HEK293 (cell line): ENCODE measurements around the gene COMMD3.

ENCODE experiments used
- CTCF ChIA-PET: fragments of 350-600 bp; formaldehyde crosslinking; extraction: SDS; loops from one replicate; lab custom pipeline; 2021; ENCODE audit warnings: antibody characterized with exemption; lab: Yijun Ruan, JAX
- POLR2A ChIA-PET: fragments of 300-600 bp; formaldehyde crosslinking; extraction: SDS; loops from one replicate; lab custom pipeline; 2020; ENCODE audit warnings: antibody characterized with exemption, inconsistent platforms; lab: Yijun Ruan, JAX
- H3K27ac ChIP-seq: fragments of 200-500 bp; sonication (Bioruptor generic); 2 replicates; pipeline ENCODE4 v1.5.1; 2014; ENCODE audit warnings: low read depth, low read length, control low read depth, inconsistent platforms; ENCODE audit errors: extremely low read depth
- H3K36me3 ChIP-seq, 2 experiments: fragments of 200-500 bp in 1 of 2; sonication (Bioruptor generic) in 1 of 2; 1 replicate in 1 of 2; 2 replicates in 1 of 2; pipeline ENCODE4 v1.5.1; 2014 to 2017; ENCODE audit warnings: inconsistent platforms in 2 of 2, low read length in 2 of 2; ENCODE audit not compliant: control insufficient read depth in 2 of 2, insufficient read depth in 1 of 2
- H3K4me1 ChIP-seq: fragments of 200-500 bp; sonication (Bioruptor generic); 2 replicates; pipeline ENCODE4 v1.5.1; 2014; ENCODE audit warnings: mild to moderate bottlenecking, low read length, inconsistent platforms; ENCODE audit not compliant: control insufficient read depth, insufficient read depth
- H3K4me3 ChIP-seq: 2 replicates; pipeline ENCODE4 v1.5.1; 2011; ENCODE audit warnings: low read depth, mild to moderate bottlenecking, control low read depth, low read length, moderate library complexity
- H3K9me3 ChIP-seq: fragments of 200-500 bp; sonication (Bioruptor generic); 2 replicates; pipeline ENCODE4 v1.5.1; 2014; ENCODE audit warnings: low read depth, low read length, inconsistent platforms; ENCODE audit not compliant: control insufficient read depth, insufficient read depth
- ATF2 ChIP-seq: fragments of 450-650 bp; formaldehyde crosslinking; IDR thresholded peaks from 2 replicates; pipeline ENCODE4 v1.5.1; 2016; ENCODE audit warnings: missing biosample characterization, missing genetic modification characterization, low read depth
- HIC1 ChIP-seq: fragments of 450-650 bp; formaldehyde crosslinking; IDR thresholded peaks from 2 replicates; pipeline ENCODE4 v1.5.1; 2016; ENCODE audit warnings: missing biosample characterization, missing genetic modification characterization
- HOXC10 ChIP-seq: sonication (generic); formaldehyde crosslinking; IDR thresholded peaks from 2 replicates; pipeline ENCODE4 v1.8.1; 2023; ENCODE audit warnings: mild to moderate bottlenecking, missing genetic modification reagents
- KLF1 ChIP-seq: fragments of 450-650 bp; formaldehyde crosslinking; IDR thresholded peaks from 2 replicates; pipeline ENCODE4 v1.5.1; 2016; ENCODE audit warnings: missing biosample characterization, missing genetic modification characterization
- MEIS1 ChIP-seq: sonication (generic); formaldehyde crosslinking; IDR thresholded peaks from 2 replicates; pipeline ENCODE4 v1.8.1; 2022; ENCODE audit warnings: missing genetic modification reagents, mild to moderate bottlenecking, borderline replicate concordance
- MYNN ChIP-seq: fragments of 450-650 bp; formaldehyde crosslinking; IDR thresholded peaks from 2 replicates; pipeline ENCODE4 v1.5.1; 2016; ENCODE audit warnings: missing biosample characterization, missing genetic modification characterization, borderline replicate concordance
- PBX3 ChIP-seq: sonication (generic); formaldehyde crosslinking; IDR thresholded peaks from 2 replicates; pipeline ENCODE4 v1.8.1; 2022; ENCODE audit warnings: mild to moderate bottlenecking, moderate library complexity, missing genetic modification reagents
- PRDM6 ChIP-seq: fragments of 450-650 bp; formaldehyde crosslinking; IDR thresholded peaks from 2 replicates; pipeline ENCODE4 v1.5.1; 2017; ENCODE audit warnings: missing biosample characterization, missing genetic modification characterization
- REST ChIP-seq: fragments of 450-650 bp; formaldehyde crosslinking; IDR thresholded peaks from 2 replicates; pipeline ENCODE4 v1.5.1; 2016; ENCODE audit warnings: missing biosample characterization, missing genetic modification characterization
- SETDB1 ChIP-seq: IDR thresholded peaks from one replicate; pipeline ENCODE4 v1.6.1; 2017; ENCODE audit warnings: mild to moderate bottlenecking, low read length, moderate library complexity, mixed read lengths; ENCODE audit not compliant: insufficient read length
- ZBTB48 ChIP-seq: fragments of 450-650 bp; formaldehyde crosslinking; IDR thresholded peaks from 2 replicates; pipeline ENCODE4 v1.5.1; 2016; ENCODE audit warnings: missing biosample characterization, missing genetic modification characterization
- ZBTB8A ChIP-seq: fragments of 450-650 bp; formaldehyde crosslinking; IDR thresholded peaks from 2 replicates; pipeline ENCODE4 v1.5.1; 2016; ENCODE audit warnings: missing biosample characterization, missing genetic modification characterization
- ZNF114 ChIP-seq: fragments of 450-650 bp; formaldehyde crosslinking; IDR thresholded peaks from 2 replicates; pipeline ENCODE4 v1.5.0; 2017; ENCODE audit warnings: missing biosample characterization, missing genetic modification characterization
- ZNF121 ChIP-seq: fragments of 450-650 bp; formaldehyde crosslinking; IDR thresholded peaks from 2 replicates; pipeline ENCODE4 v1.5.1; 2016; ENCODE audit warnings: missing biosample characterization, missing genetic modification characterization
- ZNF23 ChIP-seq: fragments of 450-650 bp; formaldehyde crosslinking; IDR thresholded peaks from 2 replicates; pipeline ENCODE4 v1.5.1; 2016; ENCODE audit warnings: missing biosample characterization, missing genetic modification characterization, borderline replicate concordance
- ZNF433 ChIP-seq: fragments of 450-650 bp; formaldehyde crosslinking; IDR thresholded peaks from 2 replicates; pipeline ENCODE4 v1.5.1; 2016; ENCODE audit warnings: missing biosample characterization, missing genetic modification characterization, low read depth
- ZNF529 ChIP-seq: fragments of 450-650 bp; formaldehyde crosslinking; IDR thresholded peaks from 2 replicates; pipeline ENCODE4 v1.5.1; 2017; ENCODE audit warnings: missing genetic modification characterization, missing biosample characterization; ENCODE audit not compliant: insufficient replicate concordance
- ZNF549 ChIP-seq: fragments of 450-650 bp; IDR thresholded peaks from 2 replicates; pipeline ENCODE4 v1.5.1; 2018; ENCODE audit warnings: missing biosample characterization, missing genetic modification characterization, mild to moderate bottlenecking, inconsistent platforms, moderate library complexity
- ZNF629 ChIP-seq: fragments of 450-650 bp; formaldehyde crosslinking; IDR thresholded peaks from 2 replicates; pipeline ENCODE4 v1.5.1; 2017; ENCODE audit warnings: missing biosample characterization, missing genetic modification characterization
- ZNF639 ChIP-seq: fragments of 450-650 bp; formaldehyde crosslinking; IDR thresholded peaks from 2 replicates; pipeline ENCODE4 v1.5.1; 2016; ENCODE audit warnings: missing biosample characterization, missing genetic modification characterization
- ZNF660 ChIP-seq: fragments of 450-650 bp; IDR thresholded peaks from 2 replicates; pipeline ENCODE4 v1.5.1; 2018; ENCODE audit warnings: missing biosample characterization, mild to moderate bottlenecking, missing genetic modification characterization
- ZNF664 ChIP-seq: fragments of 450-650 bp; formaldehyde crosslinking; IDR thresholded peaks from 2 replicates; pipeline ENCODE4 v1.5.1; 2016; ENCODE audit warnings: missing biosample characterization, missing genetic modification characterization
- ZNF701 ChIP-seq: fragments of 450-650 bp; formaldehyde crosslinking; IDR thresholded peaks from 2 replicates; pipeline ENCODE4 v1.5.1; 2016; ENCODE audit warnings: missing biosample characterization, missing genetic modification characterization

The COMMD3 gene

GRCh38 chr10:22335173-22335933 is 19.2 kb downstream of the COMMD3 start (continued):
- TF ChIP-seq MYNN (no peak), ZNF529 (tag by site-specific recombination) (no peak), SETDB1 (no peak)
- TF ChIP-seq, all 188 proteins: peak for 0

GRCh38 chr10:22338185-22338900 is 22.2 kb downstream of the COMMD3 start:
- Histone ChIP-seq H3K4me3 (no peak overlapping the region), H3K9me3 (no peaks in the 10 kb centered on the region), H3K4me1 (peaks cover 4% of the 10 kb centered on the region), H3K27ac (no peak overlapping the region), H3K36me3 (peaks cover 0 to 3% of the 10 kb centered on the region in 2 experiments; a peak in 1 of 3 replicates)
- CTCF ChIA-PET = interaction anchor here (1.0 to 1.6 kb wide), 2 partner anchors 345 to 347 kb away, joined by 3 to 7 read pairs; no protein-coding TSS in a partner anchor
- POLR2A ChIA-PET = interaction anchor here (1.2 kb wide), 1 partner anchor 22 kb away, joined by 4 read pairs; the partner anchor contains the start of gene COMMD3
- TF ChIP-seq ZNF121 (tag by site-specific recombination) (no peak), ZNF664 (tag by site-specific recombination) (no peak), ZNF660 (tag by site-specific recombination) (no peak), ZNF23 (tag by site-specific recombination) (no peak), KLF1 (tag by site-specific recombination) (no peak), PRDM6 (peak; percentile 62), ZBTB8A (tag by site-specific recombination) (0 out of 2 replicates have a peak, but pooled peaks have one; percentile 16), ZNF639 (tag by site-specific recombination) (no peak), ZNF629 (tag by site-specific recombination) (peak; percentile 61; the same call in 1 of the 2 replicates), ZBTB48 (tag by site-specific recombination) (no peak), MEIS1 (no peak), ZNF114 (no peak), ZNF549 (tag by site-specific recombination) (no peak), ZNF701 (tag by site-specific recombination) (no peak), HIC1 (0 out of 2 replicates have a peak, but pooled peaks have one; percentile 16), ZNF433 (tag by site-specific recombination) (no peak), PBX3 (CRISPR knock-in tag) (no peak), HOXC10 (no peak), REST (tag by site-specific recombination) (peak; percentile 84), ATF2 (tag by site-specific recombination) (no peak)
